Left kidney (tissue), 2 donors: Measurements from ENCODE around the gene XAB2. TPM values are rescaled to one million over a fixed set of nuclear protein-coding genes. Genes with fewer than 3 reads are reported as not detected.

Experiments used
- DNase-seq: peaks from one replicate; pipeline ENCODE4 v3.0.0-alpha.2; 2013
- polyA plus RNA-seq: library from polyadenylated mRNA; unstranded; fragments of 120-200 nt; gene quantifications from one replicate; pipeline ENCODE4 v1.2.1, GENCODE V29; 2013; ENCODE audit not compliant: insufficient read length

Gene XAB2
- polyA plus RNA-seq, 1 donor: 29.4 TPM

- no peak for DNase-seq
Measured at GRCh38 chr19:7635670-7636069, 6.3 kb upstream of the XAB2 start.

- no peak for DNase-seq
Measured at GRCh38 chr19:7633698-7634097, 4.4 kb upstream of the XAB2 start, which contains the start of gene PCP2. TSS of gene PCP2 (minus strand) at chr19:7633719. CDS start at chr19:7633457, 262 bp downstream.

GRCh38 chr19:7632340-7633203 lies 3.2 kb upstream of the XAB2 start:
- no peak for DNase-seq

GRCh38 chr19:7631577-7631976 lies 2.2 kb upstream of the XAB2 start:
- DNase-seq: no peak

GRCh38 chr19:7628589-7629311 lies 595 bp downstream of the XAB2 start:
- no peak for DNase-seq

- no peak for DNase-seq
Measured at GRCh38 chr19:7627166-7627565, 2.2 kb downstream of the XAB2 start.

- DNase-seq: no peak
Measured at GRCh38 chr19:7625763-7626372, 3.5 kb downstream of the XAB2 start.

GRCh38 chr19:7624810-7625209 lies 4.5 kb downstream of the XAB2 start:
- DNase-seq: no peak

- DNase-seq: no peak
Measured at GRCh38 chr19:7623725-7624603, 5.4 kb downstream of the XAB2 start.

- no peak for DNase-seq
Measured at GRCh38 chr19:7622933-7623685, 6.2 kb downstream of the XAB2 start.

GRCh38 chr19:7620442-7621412 lies 8.6 kb downstream of the XAB2 start:
- DNase-seq: no peak

GRCh38 chr19:7619671-7620441 lies 9.5 kb downstream of the XAB2 start:
- no peak for DNase-seq

- DNase-seq: no peak
Measured at GRCh38 chr19:7618771-7619510, 10.4 kb downstream of the XAB2 start.

- DNase-seq: no peak
Measured at GRCh38 chr19:7618348-7618747, 11.0 kb downstream of the XAB2 start.

GRCh38 chr19:7617735-7618134 lies 11.6 kb downstream of the XAB2 start:
- DNase-seq: no peak

GRCh38 chr19:7617172-7617571 lies 12.2 kb downstream of the XAB2 start:
- no peak for DNase-seq

- DNase-seq: no peak
Measured at GRCh38 chr19:7614859-7615741, 14.2 kb downstream of the XAB2 start.
